H1 (cell line): Measurements from ENCODE around the gene TMEM17. TPM values are rescaled to one million over a fixed set of nuclear protein-coding genes. Genes with fewer than 3 reads are reported as not detected.

Experiments used
- CHD1 ChIP-seq: IDR thresholded peaks from 2 replicates; pipeline ENCODE4 v1.6.1; 2012; ENCODE audit warnings: low read depth, low read length, improper control_type of control experiment
- CHD2 ChIP-seq: IDR thresholded peaks from 2 replicates; pipeline ENCODE4 v1.6.1; 2012; ENCODE audit warnings: low read length, improper control_type of control experiment
- CHD7 ChIP-seq: fragments of 300-600 bp; sonication (generic); IDR thresholded peaks from 2 replicates; pipeline ENCODE4 v1.7.1; 2012; ENCODE audit warnings: low read length, moderate library complexity, mild to moderate bottlenecking, inconsistent platforms; ENCODE audit not compliant: insufficient replicate concordance
- CTBP2 ChIP-seq: IDR thresholded peaks from 2 replicates; pipeline ENCODE4 v1.7.0; 2011; ENCODE audit warnings: borderline replicate concordance, mild to moderate bottlenecking, moderate library complexity, mixed read lengths, low read length; ENCODE audit not compliant: insufficient read depth, insufficient read length
- NRF1 ChIP-seq: IDR thresholded peaks from 2 replicates; pipeline ENCODE4 v1.6.1; 2011; ENCODE audit warnings: mild to moderate bottlenecking, low read depth, low read length, improper control_type of control experiment
- POLR2A ChIP-seq, 2 experiments: IDR thresholded peaks; 1 replicate in 1 of 2; 2 replicates in 1 of 2; pipeline ENCODE4 v1.6.1; 2011; ENCODE audit warnings: low read depth in 2 of 2, low read length in 2 of 2, mild to moderate bottlenecking in 2 of 2; ENCODE audit errors: control extremely low read depth in 1 of 2
- RAD21 ChIP-seq, 2 experiments: IDR thresholded peaks in 1 of 2; conservative IDR thresholded peaks in 1 of 2; 2 replicates each; pipeline ENCODE4 v1.6.1; 2011; ENCODE audit warnings: low read depth in 2 of 2, low read length in 2 of 2, improper control_type of control experiment in 1 of 2, inconsistent platforms in 1 of 2, mild to moderate bottlenecking in 1 of 2, moderate library complexity in 1 of 2
- RXRA ChIP-seq: IDR thresholded peaks from 2 replicates; pipeline ENCODE4 v1.6.1; 2011; ENCODE audit warnings: low read depth, mild to moderate bottlenecking, low read length, moderate library complexity; ENCODE audit not compliant: insufficient read depth
- SP4 ChIP-seq: IDR thresholded peaks from 2 replicates; pipeline ENCODE4 v1.6.1; 2012; ENCODE audit warnings: low read length, inconsistent platforms
- TAF7 ChIP-seq: optimal IDR thresholded peaks from 2 replicates; pipeline ENCODE3; 2011; ENCODE audit warnings: low read depth, mild to moderate bottlenecking, inconsistent platforms, low read length, moderate library complexity, borderline replicate concordance
- polyA plus RNA-seq, 7 experiments: library from polyadenylated mRNA; depleted of rRNA in 3 of 7; stranded (reverse) in 5 of 7; unstranded in 2 of 7; fragments of >200 nt in 5 of 7; fragments of 200-250 nt in 2 of 7; gene quantifications; 1 replicate in 5 of 7; 2 replicates in 1 of 7; 4 replicates in 1 of 7; pipeline versions ENCODE4 v1.2.1 to v1.2.3, GENCODE V29; 2011 to 2013; ENCODE audit warnings: missing spikeins in 2 of 7, mixed read lengths in 2 of 7
- total RNA-seq: library from RNA; stranded (reverse); fragmentation: NEBNext Ultra II Directional; extraction: Animal tissue kit (Norgen Biotek cat#: 25700); gene quantifications from 2 replicates; pipeline ENCODE4 v1.2.1, GENCODE V29; 2021

Gene TMEM17
- total and polyA plus RNA-seq, 2 of the 8 experiments (the other 6 are each of a cell fraction or from before 2014, with no cell fraction given) = 0.69 to 1.2 TPM

GRCh38 chr2:62456721-62457539, 49.1 kb downstream of the TMEM17 start (continued):
- no peak for TF ChIP-seq CHD7
- TF ChIP-seq TAF7 = no peak
- no peak for TF ChIP-seq RXRA
- peak in 1 of 2 experiments; percentile 37; a peak in 1 of 3 replicates for TF ChIP-seq POLR2A (IDR thresholded peaks at IDR 0.05; ENCODE audit: control extremely low read depth in 1 of 2, low read depth in 2 of 2, low read length in 2 of 2)
- no peak for TF ChIP-seq CHD1
- no peak for TF ChIP-seq CTBP2
- TF ChIP-seq RAD21 (IDR thresholded peaks at IDR 0.05 in 1 of 2, conservative IDR thresholded peaks at IDR 0.05 in 1 of 2; ENCODE audit: low read depth in 2 of 2, low read length in 2 of 2) = peak; percentile 99
- peak; percentile 55; the same call in 1 of the 2 replicates for TF ChIP-seq SP4
- no peak for TF ChIP-seq CHD2
- TF ChIP-seq NRF1 = no peak
